ENCODE measurements around the gene RIT1. TPM values are rescaled to one million over a fixed set of nuclear protein-coding genes. Genes with fewer than 3 reads are reported as not detected.

The RIT1 gene
- total and polyA plus RNA-seq, 2 donors (not counting 3 experiments of a cell fraction or from before 2014, with no cell fraction given) = 46.4 to 65.5 TPM

DNA sequence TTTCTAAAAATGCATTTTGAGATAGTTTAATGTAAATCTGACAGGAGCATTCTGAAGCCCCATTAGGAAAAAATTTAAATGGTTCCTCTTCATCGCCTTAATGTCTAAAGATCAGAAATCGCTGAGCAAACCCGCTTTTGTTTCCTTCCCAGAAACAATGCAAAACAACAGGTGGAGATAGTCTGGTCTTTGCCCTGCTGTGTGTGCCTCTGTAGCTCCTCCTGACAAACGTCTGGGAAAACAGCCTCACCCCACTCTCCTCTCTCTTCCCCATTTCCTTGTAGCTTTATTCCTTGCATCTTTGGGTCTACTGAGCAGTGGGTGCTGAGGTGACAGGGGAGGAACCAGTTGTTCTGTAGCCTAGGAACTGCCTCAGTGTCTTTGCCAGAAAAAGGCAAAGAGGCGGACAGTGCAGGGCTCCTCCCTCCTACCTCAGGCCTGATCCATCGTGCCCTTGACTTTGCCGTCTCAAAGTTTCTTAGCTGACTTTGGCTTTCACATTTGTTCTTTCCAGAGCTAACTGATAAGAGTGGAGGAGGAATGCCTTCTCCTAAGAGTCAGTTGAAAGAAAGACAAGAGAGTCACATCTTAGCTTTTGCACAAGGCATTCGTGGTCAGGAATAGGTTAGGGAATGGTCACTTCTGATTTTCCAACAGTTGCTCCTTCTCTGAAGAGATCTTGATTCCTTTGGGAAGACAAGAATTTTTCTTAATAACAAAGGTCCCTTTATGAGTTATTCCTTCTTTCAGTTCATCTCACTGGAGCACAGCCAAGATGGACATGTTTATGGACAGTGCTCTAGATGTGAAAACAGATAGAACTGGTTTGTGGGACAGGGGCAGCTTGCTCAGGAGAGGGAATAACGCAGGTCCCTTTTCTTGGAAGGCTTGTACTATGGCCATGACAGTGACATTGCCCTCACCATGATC lies 26.9 kb downstream of the RIT1 start:
- intact Hi-C loops (cut with micrococcal nuclease) = no loop called here
- ChIA-PET CTCF (interaction anchor here (0.9 to 3.2 kb wide), 2 partner anchors 9 to 11 kb away, joined by 3 to 18 read pairs; no protein-coding TSS in a partner anchor), POLR2A (no interaction called here)
- dilution Hi-C loops (cut with MboI; ENCODE audit: extremely low pct_ligation_motif_present, low sequenced_read_pairs) = no loop called here
- Histone ChIP-seq H3K4me3 (replicated peaks in 1 of 3; ENCODE audit: insufficient read depth in 1 of 3, low read depth in 1 of 3, low read length in 3 of 3) (no peak overlapping the region), H3K9ac (replicated peaks; ENCODE audit: extremely low read depth, insufficient read depth, low read length) (no peak overlapping the region), H3K9me1 (replicated peaks; ENCODE audit: control insufficient read depth, extremely low read depth, insufficient read depth, low read length) (no peaks in the 10 kb centered on the region), H3K27ac (ENCODE audit: insufficient read depth, low read depth, low read length) (no peak overlapping the region), H3K27me3 (ENCODE audit: control insufficient read depth in 2 of 2, insufficient read depth in 2 of 2, low read length in 2 of 2) (no peaks in the 10 kb centered on the region), H3K36me3 (ENCODE audit: control insufficient read depth in 2 of 2, extremely low read depth in 1 of 2, insufficient read depth in 2 of 2, low read length in 2 of 2) (peaks cover 0 to 4% of the 10 kb centered on the region in 2 experiments), H3K4me1 (ENCODE audit: control insufficient read depth, extremely low read depth, insufficient read depth, low read length) (peaks cover 3% of the 10 kb centered on the region), H3K9me3 (replicated peaks; ENCODE audit: control insufficient read depth, insufficient read depth, low read length) (no peaks in the 10 kb centered on the region), H3K79me2 (ENCODE audit: control insufficient read depth, insufficient read depth, low read length) (no peaks in the 10 kb centered on the region), H3K4me2 (ENCODE audit: insufficient read depth, low read length) (no peak overlapping the region), H4K20me1 (replicated peaks; ENCODE audit: control insufficient read depth, extremely low read depth, insufficient read depth, low read length) (no peaks in the 10 kb centered on the region), H2AFZ (ENCODE audit: low read depth, low read length) (no peak overlapping the region)
- FAIRE-seq = no peak
- DNase-seq (ENCODE audit: low read depth, low spot score) = no peak
- TF ChIP-seq POLR2A (IDR thresholded peaks at IDR 0.05; ENCODE audit: low read depth, low read length) (no peak), GATA2 (IDR thresholded peaks at IDR 0.05; ENCODE audit: insufficient read depth, insufficient read length, low read depth, low read length) (no peak), FOS (IDR thresholded peaks at IDR 0.05; ENCODE audit: borderline replicate concordance, insufficient read depth, low read length) (no peak), POLR2AphosphoS5 (IDR thresholded peaks at IDR 0.05; ENCODE audit: insufficient read depth, low read depth, low read length) (no peak), JUN (IDR thresholded peaks at IDR 0.05; ENCODE audit: borderline replicate concordance, insufficient read depth, insufficient read length, low read depth) (no peak), EZH2 (IDR thresholded peaks at IDR 0.05; ENCODE audit: borderline replicate concordance, low read depth, low read length, severe bottlenecking) (no peak), MYC (IDR thresholded peaks at IDR 0.05; ENCODE audit: low read depth, low read length) (no peak)
- TF ChIP-seq, protein P1, sequence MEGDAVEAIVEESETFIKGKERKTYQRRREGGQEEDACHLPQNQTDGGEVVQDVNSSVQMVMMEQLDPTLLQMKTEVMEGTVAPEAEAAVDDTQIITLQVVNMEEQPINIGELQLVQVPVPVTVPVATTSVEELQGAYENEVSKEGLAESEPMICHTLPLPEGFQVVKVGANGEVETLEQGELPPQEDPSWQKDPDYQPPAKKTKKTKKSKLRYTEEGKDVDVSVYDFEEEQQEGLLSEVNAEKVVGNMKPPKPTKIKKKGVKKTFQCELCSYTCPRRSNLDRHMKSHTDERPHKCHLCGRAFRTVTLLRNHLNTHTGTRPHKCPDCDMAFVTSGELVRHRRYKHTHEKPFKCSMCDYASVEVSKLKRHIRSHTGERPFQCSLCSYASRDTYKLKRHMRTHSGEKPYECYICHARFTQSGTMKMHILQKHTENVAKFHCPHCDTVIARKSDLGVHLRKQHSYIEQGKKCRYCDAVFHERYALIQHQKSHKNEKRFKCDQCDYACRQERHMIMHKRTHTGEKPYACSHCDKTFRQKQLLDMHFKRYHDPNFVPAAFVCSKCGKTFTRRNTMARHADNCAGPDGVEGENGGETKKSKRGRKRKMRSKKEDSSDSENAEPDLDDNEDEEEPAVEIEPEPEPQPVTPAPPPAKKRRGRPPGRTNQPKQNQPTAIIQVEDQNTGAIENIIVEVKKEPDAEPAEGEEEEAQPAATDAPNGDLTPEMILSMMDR (IDR thresholded peaks at IDR 0.05; ENCODE audit: extremely low read depth in 1 of 2, insufficient read depth in 1 of 2, low read depth in 1 of 2, low read length in 2 of 2) = no peak
- TF ChIP-seq, protein P2, sequence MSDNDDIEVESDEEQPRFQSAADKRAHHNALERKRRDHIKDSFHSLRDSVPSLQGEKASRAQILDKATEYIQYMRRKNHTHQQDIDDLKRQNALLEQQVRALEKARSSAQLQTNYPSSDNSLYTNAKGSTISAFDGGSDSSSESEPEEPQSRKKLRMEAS (IDR thresholded peaks at IDR 0.05; ENCODE audit: insufficient read depth, insufficient read length) = no peak
- BruUV-seq (replicated peaks) = no TSS peak
